ENCODE measurements around the gene REEP5.
A peak's percentile ranks its signal among the peaks of the same experiment; 100 is the strongest.
"Not testable (repeated sequence)": the region's sequence is repeated elsewhere in the genome, so short reads cannot be mapped to it uniquely, and the experiment has no call there.

REEP5 gene

GRCh38 chr5:112883192-112883591 is 38.8 kb downstream of the REEP5 start:
- DNase-seq: no peak

DNA sequence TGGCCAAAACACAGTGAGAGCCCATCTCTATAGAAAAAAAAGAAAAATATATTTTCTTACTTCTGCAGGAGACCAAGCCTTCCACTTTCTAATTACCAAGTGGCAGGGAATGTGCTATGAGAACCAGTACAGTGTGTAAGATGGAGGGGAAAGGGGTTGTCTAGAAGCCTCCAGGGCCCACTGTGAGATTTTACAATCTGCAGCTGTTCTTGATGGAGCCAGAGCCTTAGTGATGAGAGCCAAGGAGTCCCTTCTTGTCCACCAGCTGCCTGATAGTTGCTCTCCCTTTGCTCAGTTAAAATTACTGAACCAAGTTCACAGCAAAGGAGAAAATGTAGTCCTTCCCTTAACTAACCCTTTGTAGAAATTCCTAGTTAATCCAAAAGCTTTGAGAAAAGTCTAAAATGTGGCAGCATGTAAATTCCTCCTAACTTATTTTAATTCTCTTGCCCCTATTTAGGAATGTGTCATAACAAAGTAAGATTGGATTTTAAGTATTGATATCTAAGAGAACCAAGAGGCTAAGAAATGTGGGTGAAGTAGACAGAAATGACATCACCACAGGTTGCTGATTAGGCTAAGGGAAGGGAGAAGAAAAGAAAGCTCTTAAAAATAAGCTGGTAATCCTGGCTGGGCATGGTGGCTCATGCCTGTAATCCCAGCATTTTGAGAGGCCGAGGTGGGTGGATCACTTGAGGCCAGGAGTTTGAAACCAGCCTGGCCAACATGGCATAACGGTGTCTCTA is 41.6 kb downstream of the REEP5 start:
- no peak for DNase-seq

DNA sequence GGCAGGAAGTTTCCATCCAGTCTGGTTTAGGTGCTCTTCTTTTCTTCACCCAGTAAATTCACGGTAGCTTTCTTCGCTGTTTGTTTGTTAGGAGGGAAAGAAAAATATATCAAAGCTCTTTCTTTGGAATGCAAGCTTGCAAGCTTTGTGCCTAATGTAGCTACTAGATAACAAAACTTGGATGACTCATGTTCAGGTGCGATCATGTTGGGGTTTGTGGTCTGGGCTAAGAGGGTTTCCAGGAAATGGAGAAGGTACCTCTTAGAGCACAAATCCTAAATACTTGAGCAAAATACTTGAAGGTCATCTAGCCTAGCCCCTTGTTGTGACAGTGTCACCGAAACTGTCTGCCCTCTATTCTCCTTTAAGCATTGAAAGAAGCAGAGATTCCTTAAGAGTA is 43.3 kb downstream of the REEP5 start:
- no peak for DNase-seq

DNA sequence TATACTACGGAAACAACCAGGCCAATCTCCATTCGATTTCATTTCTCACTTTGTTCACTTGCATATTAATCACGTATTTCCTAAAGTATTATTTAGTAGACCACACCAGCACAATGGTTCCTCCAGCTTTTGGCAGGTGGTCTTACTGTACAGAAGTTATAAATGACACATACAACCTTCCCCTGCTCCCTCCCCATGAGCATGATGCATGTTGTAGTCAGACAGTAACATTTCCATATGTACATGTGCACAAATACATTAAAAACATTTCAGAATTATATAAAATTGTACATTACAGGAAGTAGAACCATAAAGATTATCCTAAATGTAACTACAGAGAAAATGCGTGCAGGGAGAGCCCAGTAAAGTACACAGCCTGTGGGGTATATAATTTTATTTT is 43.9 kb downstream of the REEP5 start:
- no peak for DNase-seq

GRCh38 chr5:112876362-112876761 is 45.7 kb downstream of the REEP5 start:
- DNase-seq: no peak

DNA sequence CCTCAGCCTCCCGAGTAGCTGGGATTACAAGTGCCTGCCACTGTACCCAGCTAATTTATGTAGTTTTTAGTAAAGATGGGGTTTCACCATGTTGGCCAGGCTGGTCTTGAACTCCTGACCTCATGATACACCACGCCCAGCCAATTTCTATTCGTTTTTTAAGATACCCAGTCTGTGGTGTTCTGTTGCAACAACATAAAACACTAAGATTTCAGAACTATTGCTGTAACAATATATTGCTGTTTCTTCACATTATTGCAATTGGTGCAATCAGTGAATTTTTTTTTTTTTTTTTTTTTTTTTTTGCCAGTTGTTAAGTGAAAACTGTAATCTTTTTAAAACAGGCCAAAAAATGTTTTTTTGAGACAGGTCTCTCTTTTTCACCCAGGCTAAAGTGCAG is 51.1 kb downstream of the REEP5 start:
- DNase-seq: no peak

- no peak for DNase-seq
Measured at GRCh38 chr5:112869948-112870347, 52.1 kb downstream of the REEP5 start.

DNA sequence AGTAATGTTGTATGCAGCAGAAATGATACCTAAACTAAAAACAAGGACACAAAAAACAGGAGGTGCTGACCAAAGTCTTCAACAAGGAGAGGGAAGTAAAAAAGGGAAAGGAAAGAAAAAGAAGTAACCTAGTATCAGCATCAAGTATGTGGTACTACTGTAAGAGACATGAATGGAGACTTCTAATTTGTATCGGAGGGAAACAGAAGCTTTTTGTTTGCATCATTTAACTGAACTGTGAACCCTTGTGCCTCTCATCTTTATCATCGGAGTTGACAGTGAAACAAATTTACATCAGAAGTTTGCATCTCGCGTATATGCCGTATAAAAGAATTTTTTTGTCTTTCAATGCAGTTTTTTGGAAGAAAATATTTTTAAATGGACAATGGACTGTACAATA is 54.6 kb downstream of the REEP5 start:
- DNase-seq: no peak

DNA sequence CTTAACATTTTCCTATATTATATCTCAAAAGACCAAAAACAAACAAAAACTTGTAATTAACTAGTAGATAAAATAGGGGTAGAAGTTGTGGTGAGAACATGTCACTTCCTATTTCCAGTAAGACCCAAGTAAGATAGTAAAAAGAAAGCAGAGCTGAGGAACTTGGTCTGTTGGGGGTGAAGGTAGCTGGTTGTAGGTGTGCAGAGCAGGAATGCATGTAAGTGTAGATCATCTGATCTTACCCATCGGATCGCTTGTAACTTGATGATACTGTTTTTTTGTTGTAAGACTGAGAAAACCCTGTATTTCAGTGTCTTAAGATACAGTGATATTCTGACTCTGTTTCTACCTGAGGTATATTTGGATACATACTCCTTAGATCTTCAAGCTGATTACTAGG is 55.3 kb downstream of the REEP5 start:
- no peak for DNase-seq

DNA sequence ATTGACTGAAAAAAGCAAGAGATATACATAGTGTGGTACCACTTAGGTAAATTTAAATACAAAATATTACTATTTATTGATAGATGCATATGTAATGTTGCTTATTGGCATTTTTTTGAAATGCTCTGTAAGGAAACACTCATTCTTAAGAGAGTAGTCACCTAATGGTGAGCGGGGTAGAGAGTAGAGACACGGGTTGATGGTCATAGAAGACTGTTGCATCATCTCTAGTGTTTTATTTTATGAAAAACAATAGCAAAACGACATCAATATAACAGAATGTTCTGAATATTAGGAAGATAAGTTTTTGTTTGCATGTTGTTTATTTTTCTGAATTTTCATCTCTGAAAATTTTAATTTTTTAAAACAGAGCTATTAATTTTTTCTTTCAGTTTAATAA is 56.9 kb downstream of the REEP5 start:
- no peak for DNase-seq

DNA sequence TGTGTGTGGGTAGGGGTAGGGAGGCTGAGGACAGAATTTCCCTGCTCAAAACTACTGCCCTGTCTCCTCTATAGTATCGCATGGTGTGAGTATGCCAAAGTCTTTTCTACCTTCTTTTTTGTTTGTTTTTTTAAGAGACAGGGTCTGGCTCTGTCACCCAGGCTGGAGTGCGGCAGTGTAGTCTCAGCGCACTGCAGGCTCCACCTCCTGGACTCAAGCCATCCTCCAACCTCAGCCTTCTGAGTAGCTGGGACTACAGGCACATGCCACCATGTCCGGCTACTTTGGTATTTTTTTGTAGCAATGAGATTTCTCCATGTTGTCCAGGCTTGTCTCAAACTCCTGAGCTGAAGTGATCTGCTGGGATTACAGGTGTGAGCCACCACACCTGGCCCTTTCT is 58.5 kb downstream of the REEP5 start:
- DNase-seq: no peak

- no peak for DNase-seq
Measured at GRCh38 chr5:112862085-112862484, 59.9 kb downstream of the REEP5 start.

GRCh38 chr5:112861638-112861985 is 60.4 kb downstream of the REEP5 start:
- no peak for DNase-seq

- DNase-seq: peak; percentile 91
Measured at GRCh38 chr5:112860929-112861637, 60.9 kb downstream of the REEP5 start, which contains the start of gene SRP19. Gene SRP19 (plus strand): TSS chr5:112861287. CDS start chr5:112861377, 90 bp downstream.

DNA sequence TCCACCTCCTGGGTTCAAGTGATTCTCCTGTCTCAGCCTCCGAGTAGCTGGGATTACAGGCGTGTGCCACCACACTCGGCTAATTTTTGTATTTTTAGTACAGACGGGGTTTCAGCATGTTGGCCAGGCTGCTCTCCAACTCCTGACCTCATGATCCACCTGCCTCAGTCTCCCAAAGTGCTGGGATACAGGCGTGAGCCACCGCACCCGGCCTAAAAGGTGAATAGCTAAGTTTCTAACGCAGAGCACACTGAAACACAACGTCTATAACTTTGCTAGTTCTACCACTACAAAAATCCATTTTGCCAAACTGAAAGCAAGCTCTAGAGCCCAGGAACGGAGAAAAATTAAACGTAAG is 61.5 kb downstream of the REEP5 start:
- DNase-seq: not testable (repeated sequence)

DNA sequence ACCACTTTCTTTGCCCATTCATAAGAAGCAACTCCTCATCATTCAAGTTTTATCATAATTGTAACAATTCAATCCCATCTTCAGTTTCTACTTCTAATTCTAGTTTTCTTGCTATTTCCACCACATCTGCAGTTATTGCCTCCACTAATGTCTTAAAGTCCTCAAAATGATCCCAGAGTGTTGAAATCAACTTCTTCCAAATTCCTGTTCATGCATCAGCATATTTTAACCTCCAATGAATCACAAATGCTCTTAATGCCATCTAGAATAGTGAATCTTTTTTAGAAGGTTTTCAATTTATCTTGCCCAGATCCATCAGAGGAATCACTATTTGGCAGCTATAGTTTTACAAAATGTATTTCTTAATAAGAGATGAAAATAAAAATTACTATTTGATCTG is 64.2 kb downstream of the REEP5 start:
- no peak for DNase-seq

- no peak for DNase-seq
Measured at GRCh38 chr5:112854651-112855050, 67.4 kb downstream of the REEP5 start.

GRCh38 chr5:112849912-112850311 is 72.1 kb downstream of the REEP5 start:
- DNase-seq: no peak

GRCh38 chr5:112848116-112848811 is 73.8 kb downstream of the REEP5 start:
- peak; percentile 12 for DNase-seq

DNA sequence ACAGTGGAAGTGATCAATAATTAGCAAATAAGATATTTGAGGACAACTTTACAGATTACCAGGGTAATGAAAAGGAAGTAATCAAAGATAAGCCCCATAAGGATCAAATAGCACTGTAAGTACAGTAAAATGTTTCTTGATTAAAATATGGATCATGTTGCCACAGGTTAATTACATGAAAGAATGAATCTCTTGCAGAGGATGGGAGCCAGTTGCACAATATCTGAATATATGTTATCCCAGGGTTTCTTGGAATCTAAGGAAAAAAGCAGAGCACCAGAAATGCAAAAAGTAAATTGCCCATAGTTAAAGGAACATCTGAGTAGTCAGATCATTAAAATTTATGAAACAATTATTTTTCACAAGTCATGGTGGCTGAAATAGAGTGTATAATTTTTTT is 74.7 kb downstream of the REEP5 start:
- DNase-seq: no peak

- DNase-seq: no peak
Measured at GRCh38 chr5:112846556-112846955, 75.5 kb downstream of the REEP5 start.

- no peak for DNase-seq
Measured at GRCh38 chr5:112844489-112844888, 77.5 kb downstream of the REEP5 start.

- no peak for DNase-seq
Measured at GRCh38 chr5:112833971-112834370, 88.1 kb downstream of the REEP5 start.

GRCh38 chr5:112830378-112830777 is 91.6 kb downstream of the REEP5 start:
- DNase-seq: no peak

All from NCI-H1048 (cell line).